ENCODE measurements around the gene MEIOSIN. TPM values are rescaled to one million over a fixed set of nuclear protein-coding genes. Genes with fewer than 3 reads are reported as not detected.
A peak's percentile ranks its signal among the peaks of the same experiment; 100 is the strongest.

The MEIOSIN gene
- total and polyA plus RNA-seq, 12 donors: not detected

GRCh38 chr19:45713141-45713540 lies 20.1 kb upstream of the MEIOSIN start:
- H3K27ac ChIP-seq: no peak overlapping the region
- no peaks in the 10 kb centered on the region for H3K9me3 ChIP-seq
- H3K4me3 ChIP-seq: no peak overlapping the region
- 91% methylated on average over 15 of the region's 15 CpGs for WGBS, 2 donors
- peaks cover 0 to 17% (median 15%) of the 10 kb centered on the region in 9 donors for H3K4me1 ChIP-seq
- DNase-seq (no peak), ATAC-seq (no peak)
- H3K27me3 ChIP-seq: no peaks in the 10 kb centered on the region
- intact Hi-C loops (cut with DNase I): no loop called here
- TF ChIP-seq CTCF (IDR thresholded peaks at IDR 0.05): no peak
- H3K36me3 ChIP-seq: peaks cover 0 to 36% (median 15%) of the 10 kb centered on the region in 9 donors

- intact Hi-C loops (cut with DNase I): loop anchor here in 1 of 10 donors (5.0 kb wide), 1 partner anchor 52 kb away; the partner anchor contains the start of gene SIX5
- Histone ChIP-seq H3K36me3 (peaks cover 0 to 41% (median 15%) of the 10 kb centered on the region in 9 donors), H3K27ac (no peak overlapping the region), H3K27me3 (no peaks in the 10 kb centered on the region), H3K4me1 (peaks cover 3 to 22% (median 20%) of the 10 kb centered on the region in 9 donors), H3K9me3 (no peaks in the 10 kb centered on the region), H3K4me3 (no peak overlapping the region)
- DNase-seq (no peak), ATAC-seq (no peak)
- 95 to 100% methylated on average over 3 of the region's 3 CpGs for WGBS, 2 donors
- no peak for TF ChIP-seq CTCF (IDR thresholded peaks at IDR 0.05)
These were observed 18.1 kb upstream of the MEIOSIN start for GRCh38 chr19:45715139-45715538.

- intact Hi-C loops (cut with DNase I): loop anchor here in 6 of 10 donors (1.0 to 5.0 kb wide), 4 partner anchors 24 to 53 kb away; partner anchors contain the start of genes SIX5 (in 6 of the 6) and QPCTL (in 3 of the 6)
- Histone ChIP-seq H3K4me3 (peak overlapping the region; percentile 48 to 87 (median 64)), H3K9me3 (no peaks in the 10 kb centered on the region), H3K27me3 (no peaks in the 10 kb centered on the region), H3K36me3 (peaks cover 0 to 30% (median 15%) of the 10 kb centered on the region in 9 donors), H3K4me1 (peaks cover 3 to 27% (median 20%) of the 10 kb centered on the region in 9 donors), H3K27ac (peak overlapping the region; percentile 47 to 97 (median 92))
- no peak for DNase-seq
- 2 to 3% methylated on average over 24 of the region's 24 CpGs for WGBS, 2 donors
- peak in 1 of 8 donors; percentile 3 for ATAC-seq
- TF ChIP-seq CTCF (IDR thresholded peaks at IDR 0.05): no peak
These were observed 16.7 kb upstream of the MEIOSIN start for GRCh38 chr19:45716359-45717130.

GRCh38 chr19:45717131-45717982 lies 15.9 kb upstream of the MEIOSIN start:
- ATAC-seq (peak; percentile 97 to 99 (median 98)), DNase-seq (peak; percentile 99)
- Histone ChIP-seq H3K4me3 (peak overlapping the region; percentile 48 to 87 (median 64)), H3K4me1 (peaks cover 3 to 35% (median 20%) of the 10 kb centered on the region in 9 donors), H3K27me3 (no peaks in the 10 kb centered on the region), H3K36me3 (peaks cover 0 to 28% (median 8%) of the 10 kb centered on the region in 9 donors), H3K9me3 (no peaks in the 10 kb centered on the region), H3K27ac (peak overlapping the region; percentile 74 to 97 (median 94))
- 0 to 1% methylated on average over 51 of the region's 51 CpGs for WGBS, 2 donors
- TF ChIP-seq CTCF (IDR thresholded peaks at IDR 0.05): peak in 5 of 9 donors; percentile 7 to 41 (median 14)
- intact Hi-C loops (cut with DNase I): loop anchor here in 6 of 10 donors (1.0 to 5.0 kb wide), 4 partner anchors 25 to 52 kb away; partner anchors contain the start of genes SIX5 (in 6 of the 6) and QPCTL (in 3 of the 6)

Measured in heart right ventricle (tissue), 16 donors.